GM18519 (cell line): ENCODE results near the gene FNIP1.
"Not testable (repeated sequence)": the region's sequence is repeated elsewhere in the genome, so short reads cannot be mapped to it uniquely, and the experiment has no call there.

Source experiments
- ATAC-seq: cut with Tn5 transposase; IDR thresholded peaks from one replicate; pipeline ENCODE4 v1.9.1; 2021; ENCODE audit warnings: mild to moderate bottlenecking, moderate library complexity; ENCODE audit not compliant: unreplicated experiment, low FRiP score

FNIP1 gene

DNA sequence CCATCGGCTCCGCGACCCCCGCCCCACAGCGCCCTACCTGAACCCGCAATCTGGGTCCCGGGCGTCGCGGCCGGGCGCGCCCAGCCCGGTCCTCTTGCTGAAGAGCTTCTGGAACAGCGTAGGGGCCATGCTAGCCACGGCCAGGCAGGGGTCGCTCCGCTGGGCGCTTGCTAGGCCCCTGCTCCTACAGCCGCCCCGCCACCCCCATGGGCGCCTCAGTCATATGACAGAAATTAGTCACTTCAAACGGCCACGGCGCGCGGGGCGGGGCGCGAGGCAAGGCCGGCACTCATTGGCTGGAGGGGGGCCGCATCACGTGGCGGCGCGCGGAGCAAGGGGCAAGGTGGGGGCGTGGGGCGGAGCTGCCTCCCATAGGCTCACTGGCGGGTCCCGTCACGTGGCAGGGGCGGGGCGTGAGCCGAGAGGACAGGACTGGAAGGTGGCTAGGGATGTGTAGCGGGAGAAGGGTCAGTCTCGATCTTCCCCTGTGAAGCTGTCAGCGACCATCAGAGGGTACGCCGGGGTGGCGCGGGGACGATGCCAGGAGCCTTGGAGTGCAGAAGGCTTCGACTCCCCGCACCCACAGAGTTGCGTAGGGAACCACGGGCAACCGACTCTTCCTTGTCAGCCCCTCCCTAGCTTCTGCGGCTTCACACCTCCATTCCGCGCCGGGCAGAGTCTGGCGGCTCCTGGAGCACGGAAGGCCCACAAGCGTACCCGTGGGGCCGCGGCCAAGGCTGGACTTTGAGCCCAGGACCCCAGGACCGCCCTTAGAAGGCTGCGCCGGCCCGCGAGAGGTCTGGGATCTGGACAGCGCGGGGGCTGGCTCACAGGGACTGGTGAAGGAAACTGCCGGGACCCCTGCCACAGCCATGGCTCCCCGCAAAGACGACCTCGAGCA, at the start of gene FNIP1:
Gene FNIP1, minus strand, starts transcription at position 225 of the 901 bp plus-strand sequence. Its CDS starts 96 bp downstream, at position 129.
- peak; percentile 84 for ATAC-seq

- ATAC-seq: no peak
Observed at GRCh38 chr5:131846536-131846935, 49.7 kb upstream of the FNIP1 start.

- no peak for ATAC-seq
Observed at GRCh38 chr5:131845828-131846227, 49.0 kb upstream of the FNIP1 start.

DNA sequence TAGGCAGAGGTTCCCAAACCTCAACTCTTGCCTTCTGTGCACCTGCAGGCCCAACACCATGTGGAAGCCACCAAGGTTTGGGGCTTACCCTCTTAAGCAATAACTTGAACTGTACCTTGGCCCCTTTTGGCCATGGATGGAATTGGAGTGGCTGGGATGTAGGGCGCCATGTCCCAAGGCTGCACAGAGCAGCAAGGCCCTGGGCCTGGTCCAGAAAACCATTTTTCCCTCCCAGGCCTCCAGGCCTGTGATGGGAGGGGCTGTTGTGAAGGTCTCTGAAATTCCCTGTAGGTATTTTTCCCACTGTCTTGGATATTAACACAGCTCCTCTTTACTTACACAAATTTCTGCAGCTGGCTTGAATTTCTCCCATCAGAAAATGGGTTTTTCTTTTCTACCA, 46.2 kb upstream of the FNIP1 start:
- not testable (repeated sequence) for ATAC-seq

GRCh38 chr5:131832702-131833101, 35.9 kb upstream of the FNIP1 start:
- ATAC-seq: not testable (repeated sequence)

GRCh38 chr5:131825404-131826013, 28.7 kb upstream of the FNIP1 start:
- no peak for ATAC-seq

GRCh38 chr5:131824631-131825030, 27.8 kb upstream of the FNIP1 start:
- ATAC-seq: no peak

DNA sequence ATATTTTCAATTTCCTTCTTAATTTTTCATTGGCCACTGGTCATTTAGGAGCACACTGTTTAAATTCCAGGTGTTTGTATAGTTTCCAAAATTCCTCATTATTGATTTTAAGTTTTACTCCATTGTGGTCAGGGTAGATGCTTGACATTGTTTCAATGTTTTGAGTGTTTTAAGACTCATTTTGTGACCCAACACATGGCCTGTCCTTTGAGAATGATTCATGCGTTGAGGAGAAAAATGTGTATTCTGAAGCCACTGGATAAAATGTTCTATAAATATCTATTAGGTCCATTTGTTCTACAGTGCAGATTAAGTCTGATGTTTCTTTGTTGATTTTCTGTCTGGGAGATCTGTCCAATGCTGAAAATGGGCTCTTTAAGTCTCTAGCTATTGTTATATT, 24.4 kb upstream of the FNIP1 start:
- ATAC-seq: no peak

DNA sequence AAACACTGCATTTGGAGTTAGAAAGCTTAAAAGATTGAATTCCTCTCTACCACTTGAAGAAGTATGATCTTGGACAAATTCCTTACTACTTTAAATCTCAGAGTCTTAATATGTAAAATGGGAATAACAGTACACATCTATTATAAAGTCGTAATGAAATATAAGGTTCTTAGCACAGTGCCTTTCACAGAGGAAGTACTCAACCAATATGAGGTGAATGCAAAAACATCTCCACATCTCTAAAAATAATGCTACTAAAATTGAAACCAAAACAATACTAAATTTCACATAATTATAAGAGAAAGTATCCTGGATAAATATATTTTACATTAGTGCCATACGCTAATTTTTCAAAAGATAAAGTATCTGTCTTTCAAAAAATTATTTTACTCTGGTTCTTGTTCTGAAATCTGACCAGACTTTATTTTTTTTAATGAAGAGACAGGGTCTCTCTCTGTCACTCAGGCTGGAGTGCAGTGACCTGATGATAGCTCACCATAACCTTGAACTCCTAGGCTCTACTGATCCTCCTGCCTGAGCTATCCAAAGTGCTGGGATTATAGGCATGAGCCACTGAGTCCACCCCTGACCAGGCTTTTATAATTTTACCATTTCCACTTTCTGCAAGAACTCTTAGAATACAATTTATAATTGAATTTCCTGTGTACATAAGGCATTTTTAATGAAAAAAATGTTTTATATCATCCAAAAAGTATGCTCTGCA, 21.3 kb upstream of the FNIP1 start:
- no peak for ATAC-seq

GRCh38 chr5:131814990-131815389, 18.2 kb upstream of the FNIP1 start:
- ATAC-seq: no peak

- ATAC-seq: no peak
Observed at GRCh38 chr5:131812371-131813160, 15.7 kb upstream of the FNIP1 start.

GRCh38 chr5:131810510-131811249, 13.9 kb upstream of the FNIP1 start:
- peak; percentile 53 for ATAC-seq

GRCh38 chr5:131795879-131796792, 681 bp downstream of the FNIP1 start:
- no peak for ATAC-seq

- ATAC-seq: no peak
Observed at GRCh38 chr5:131795228-131795627, 1.6 kb downstream of the FNIP1 start.

- no peak for ATAC-seq
Observed at GRCh38 chr5:131794586-131794985, 2.2 kb downstream of the FNIP1 start.

DNA sequence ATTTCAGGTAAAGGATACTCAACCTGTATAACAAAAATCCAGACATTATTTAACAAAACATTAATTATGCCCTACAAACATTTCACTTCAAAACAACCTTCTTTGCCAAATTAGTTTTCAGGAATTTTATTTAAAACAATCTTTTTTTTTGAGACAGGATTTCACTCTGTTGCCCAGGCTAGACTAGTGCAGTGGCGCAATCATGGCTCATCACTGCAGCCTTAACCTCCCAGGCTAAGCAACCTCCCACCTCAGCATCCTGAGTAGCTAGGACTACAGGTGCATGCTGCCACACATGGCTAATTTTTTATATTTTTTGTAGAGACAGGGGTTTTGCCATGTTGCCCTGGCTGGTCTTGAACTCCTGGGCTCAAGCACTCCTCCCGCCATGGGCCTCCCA, 3.9 kb downstream of the FNIP1 start:
- ATAC-seq: no peak

DNA sequence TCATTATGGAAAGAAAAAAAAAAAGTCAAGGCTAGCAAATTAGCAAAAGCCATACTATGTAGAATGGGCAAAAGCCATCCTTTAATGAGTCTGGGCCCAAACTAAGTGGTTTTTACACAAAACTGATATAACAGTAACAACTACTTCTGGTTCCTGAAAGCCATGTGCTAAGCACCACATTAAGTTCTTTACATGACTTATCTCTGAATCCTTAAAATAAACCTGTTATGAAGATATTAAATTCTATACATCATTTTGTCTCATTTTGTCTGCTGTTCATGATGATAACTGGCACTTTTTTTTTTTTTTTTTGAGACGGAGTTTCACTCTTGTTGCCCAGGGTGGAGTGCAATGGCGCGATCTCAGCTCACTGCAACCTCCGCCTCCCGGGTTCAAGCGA, 5.0 kb downstream of the FNIP1 start:
- no peak for ATAC-seq

DNA sequence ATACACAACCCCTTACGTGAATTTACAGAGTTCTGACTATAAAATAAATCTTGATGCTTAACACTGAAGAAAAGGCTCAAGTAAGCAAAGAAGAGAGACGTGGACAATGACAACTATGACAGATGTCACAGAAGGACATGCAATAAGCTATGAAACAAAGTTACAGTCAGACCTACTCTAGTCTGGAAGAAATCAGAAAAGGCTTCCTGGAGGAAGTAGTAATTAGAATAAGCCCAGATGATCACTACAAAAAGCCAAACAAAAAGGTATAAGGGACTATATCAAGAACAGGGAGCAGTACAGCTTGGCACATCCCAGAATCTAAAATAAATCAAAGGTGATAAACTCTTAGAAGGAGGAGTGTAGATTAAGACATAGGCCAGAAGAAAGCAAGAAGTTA, 6.3 kb downstream of the FNIP1 start:
- no peak for ATAC-seq

DNA sequence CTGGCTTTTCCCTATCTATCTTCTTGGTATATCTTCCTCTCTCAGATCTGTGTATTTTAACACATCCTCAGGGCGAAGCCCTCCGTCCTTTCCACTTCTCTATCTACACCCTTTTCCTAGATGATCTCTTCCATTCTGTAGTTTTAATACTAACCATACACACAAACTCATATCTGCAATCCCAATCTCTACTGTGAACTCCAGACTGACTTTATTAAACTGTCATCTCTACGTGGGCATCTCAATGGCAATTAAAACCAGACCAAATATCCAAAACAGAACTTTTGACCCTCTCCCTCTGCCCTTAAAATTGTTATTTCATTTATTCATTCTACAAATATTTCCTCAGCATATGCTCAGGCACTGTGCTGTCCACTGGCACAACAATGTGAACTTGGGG, 7.1 kb downstream of the FNIP1 start:
- ATAC-seq: no peak
